ENCODE results near the gene NSRP1. TPM values are rescaled to one million over a fixed set of nuclear protein-coding genes. Genes with fewer than 3 reads are reported as not detected.
A peak's percentile ranks its signal among the peaks of the same experiment; 100 is the strongest.
"Not testable (repeated sequence)": the region's sequence is repeated elsewhere in the genome, so short reads cannot be mapped to it uniquely, and the experiment has no call there.

NSRP1 gene
- total RNA-seq, 4 donors from 2014 or later, result 7.4 to 23.8 (median 17.8) TPM

- TF ChIP-seq CTCF (IDR thresholded peaks at IDR 0.05), result no peak
- DNase-seq (ENCODE audit: low spot score in 2 of 2), result no peak
- intact Hi-C loops (cut with DNase I; ENCODE audit: low total_unique reads), result no loop called here
- H3K4me3 ChIP-seq (ENCODE audit: low read depth, poor library complexity, severe bottlenecking), result no peak overlapping the region
Measured at GRCh38 chr17:30113213-30113612, 3.4 kb upstream of the NSRP1 start.

- peak overlapping the region; percentile 65 for H3K4me3 ChIP-seq (ENCODE audit: low read depth, poor library complexity, severe bottlenecking)
- WGBS, 2 donors, result 9 to 10% methylated on average over 10 of the region's 10 CpGs
- DNase-seq (ENCODE audit: low spot score in 2 of 2), result no peak
- TF ChIP-seq POLR2A (IDR thresholded peaks at IDR 0.05) (no peak), CTCF (IDR thresholded peaks at IDR 0.05) (no peak)
- intact Hi-C loops (cut with DNase I; ENCODE audit: low total_unique reads), result no loop called here
Measured at GRCh38 chr17:30116345-30116660, 313 bp upstream of the NSRP1 start.

- intact Hi-C loops (cut with DNase I; ENCODE audit: low total_unique reads), result no loop called here
- no peak overlapping the region for H3K4me3 ChIP-seq (ENCODE audit: low read depth, poor library complexity, severe bottlenecking)
- DNase-seq (ENCODE audit: low spot score in 2 of 2), result no peak
- no peak for TF ChIP-seq POLR2A (IDR thresholded peaks at IDR 0.05)
- WGBS, 2 donors, result 22 to 24% methylated on average over 5 of the region's 5 CpGs
Measured at GRCh38 chr17:30117675-30118081, 1.1 kb downstream of the NSRP1 start.

- intact Hi-C loops (cut with DNase I; ENCODE audit: low total_unique reads); H3K4me3 ChIP-seq (ENCODE audit: low read depth, poor library complexity, severe bottlenecking); DNase-seq (ENCODE audit: low spot score in 2 of 2): not testable (repeated sequence)
- 95 to 97% methylated on average over 7 of the region's 7 CpGs for WGBS, 2 donors
Measured at GRCh38 chr17:30118635-30119034, 2.0 kb downstream of the NSRP1 start.

GRCh38 chr17:30124273-30124796 is 7.7 kb downstream of the NSRP1 start:
- DNase-seq (ENCODE audit: low spot score in 2 of 2), result no peak
- 93 to 96% methylated on average over 4 of the region's 4 CpGs for WGBS, 2 donors
- H3K4me3 ChIP-seq (ENCODE audit: low read depth, poor library complexity, severe bottlenecking), result no peak overlapping the region
- TF ChIP-seq POLR2A (IDR thresholded peaks at IDR 0.05) (no peak), CTCF (IDR thresholded peaks at IDR 0.05) (no peak)
- intact Hi-C loops (cut with DNase I; ENCODE audit: low total_unique reads), result loop anchor here (10.0 kb wide), 1 partner anchor 210 kb away; the partner anchor contains the start of gene TMIGD1

- no peak for DNase-seq (ENCODE audit: low spot score in 2 of 2)
- intact Hi-C loops (cut with DNase I; ENCODE audit: low total_unique reads), result no loop called here
- TF ChIP-seq CTCF (IDR thresholded peaks at IDR 0.05) (no peak), POLR2A (IDR thresholded peaks at IDR 0.05) (no peak)
- no peak overlapping the region for H3K4me3 ChIP-seq (ENCODE audit: low read depth, poor library complexity, severe bottlenecking)
- whole genome bisulfite sequencing, 2 donors, result 90 to 95% methylated on average over 1 of the region's 1 CpG
Measured at GRCh38 chr17:30130121-30130520, 13.5 kb downstream of the NSRP1 start.

- H3K4me3 ChIP-seq (ENCODE audit: low read depth, poor library complexity, severe bottlenecking), result no peak overlapping the region
- TF ChIP-seq POLR2A (IDR thresholded peaks at IDR 0.05) (no peak), CTCF (IDR thresholded peaks at IDR 0.05) (no peak)
- intact Hi-C loops (cut with DNase I; ENCODE audit: low total_unique reads), result no loop called here
- DNase-seq (ENCODE audit: low spot score in 2 of 2), result no peak
- WGBS, 2 donors, result 75 to 96% methylated on average over 3 of the region's 3 CpGs
Measured at GRCh38 chr17:30132615-30133014, 16.0 kb downstream of the NSRP1 start.
